SK-N-SH treated with all-trans-retinoic acid at 6 μM for 48 hours (cell line): ENCODE data around the gene NOL9.

Experiments used
- CSDC2 ChIP-seq: fragments of 250-450 bp; sonication (Bioruptor Pico); IDR thresholded peaks from 2 replicates; pipeline ENCODE4 v1.5.0; 2020; ENCODE audit warnings: mild to moderate bottlenecking, moderate library complexity
- RARB ChIP-seq: fragments of 250-450 bp; sonication (Bioruptor Pico); IDR thresholded peaks from 2 replicates; pipeline ENCODE4 v1.8.0; 2021; ENCODE audit warnings: mild to moderate bottlenecking, moderate library complexity
- SNAI2 ChIP-seq: fragments of 250-450 bp; sonication (Bioruptor Pico); IDR thresholded peaks from 2 replicates; pipeline ENCODE4 v1.5.0; 2020; ENCODE audit warnings: mild to moderate bottlenecking, moderate library complexity
- ZNF565 ChIP-seq: fragments of 450-650 bp; formaldehyde crosslinking; conservative IDR thresholded peaks from 2 replicates; pipeline ENCODE4 v1.5.0; 2020; ENCODE audit warnings: low read depth, mild to moderate bottlenecking, moderate library complexity
- ZNF70 ChIP-seq: fragments of 450-650 bp; formaldehyde crosslinking; IDR thresholded peaks from 2 replicates; pipeline ENCODE4 v1.5.0; 2020; ENCODE audit warnings: mild to moderate bottlenecking, moderate library complexity
- ZNF8 ChIP-seq: fragments of 450-650 bp; formaldehyde crosslinking; IDR thresholded peaks from 2 replicates; pipeline ENCODE4 v1.5.0; 2020; ENCODE audit warnings: mild to moderate bottlenecking, moderate library complexity
- TF ChIP-seq, protein P1 (sequence below): fragments of 250-450 bp; sonication (Bioruptor Pico); IDR thresholded peaks from 2 replicates; pipeline ENCODE4 v1.8.0; 2021; ENCODE audit warnings: low read depth, mild to moderate bottlenecking, moderate library complexity, borderline replicate concordance

DNA sequence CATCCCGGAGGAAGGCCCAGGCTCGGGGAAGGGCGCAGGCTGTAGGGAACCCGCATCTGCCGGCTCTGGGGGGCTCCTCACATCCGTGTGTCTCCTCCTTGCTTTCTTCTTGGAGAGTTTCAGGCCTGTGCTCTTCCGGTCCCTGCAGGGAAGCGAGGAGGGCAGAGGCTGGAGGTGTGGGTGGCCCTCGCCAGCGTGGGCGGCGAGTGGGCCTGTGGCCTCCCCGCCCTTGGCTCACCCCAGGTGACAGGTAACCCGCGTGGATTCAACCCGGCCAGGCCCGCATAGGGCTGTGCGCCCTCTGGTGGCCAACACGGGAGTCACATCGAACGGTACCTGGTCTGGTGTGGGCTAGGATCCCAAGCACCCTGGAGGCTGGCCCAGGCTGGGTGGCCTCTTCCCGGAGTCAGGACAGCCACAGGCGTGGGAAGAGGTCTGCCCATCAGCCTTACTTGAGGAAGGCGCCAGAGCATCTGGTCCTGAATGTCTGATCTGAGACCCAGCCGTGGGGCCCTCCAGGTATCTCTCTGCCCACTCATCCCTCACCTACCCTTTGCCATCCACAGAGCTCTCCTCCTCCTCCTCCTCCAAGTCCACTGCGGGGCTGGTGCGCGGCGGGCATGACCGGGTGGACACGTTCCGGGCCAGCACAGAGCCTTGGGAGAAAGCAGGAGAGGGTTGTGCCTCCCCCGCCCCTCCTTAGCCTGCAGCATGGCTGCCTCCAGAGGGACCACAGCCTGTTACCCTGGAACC lies 78.8 kb downstream of the NOL9 start:
- TF ChIP-seq CSDC2 (CRISPR knock-in tag) (no peak), ZNF565 (no peak), ZNF8 (CRISPR knock-in tag) (no peak), ZNF70 (no peak), RARB (CRISPR knock-in tag) (no peak), SNAI2 (CRISPR knock-in tag) (no peak)
- TF ChIP-seq, protein P1, sequence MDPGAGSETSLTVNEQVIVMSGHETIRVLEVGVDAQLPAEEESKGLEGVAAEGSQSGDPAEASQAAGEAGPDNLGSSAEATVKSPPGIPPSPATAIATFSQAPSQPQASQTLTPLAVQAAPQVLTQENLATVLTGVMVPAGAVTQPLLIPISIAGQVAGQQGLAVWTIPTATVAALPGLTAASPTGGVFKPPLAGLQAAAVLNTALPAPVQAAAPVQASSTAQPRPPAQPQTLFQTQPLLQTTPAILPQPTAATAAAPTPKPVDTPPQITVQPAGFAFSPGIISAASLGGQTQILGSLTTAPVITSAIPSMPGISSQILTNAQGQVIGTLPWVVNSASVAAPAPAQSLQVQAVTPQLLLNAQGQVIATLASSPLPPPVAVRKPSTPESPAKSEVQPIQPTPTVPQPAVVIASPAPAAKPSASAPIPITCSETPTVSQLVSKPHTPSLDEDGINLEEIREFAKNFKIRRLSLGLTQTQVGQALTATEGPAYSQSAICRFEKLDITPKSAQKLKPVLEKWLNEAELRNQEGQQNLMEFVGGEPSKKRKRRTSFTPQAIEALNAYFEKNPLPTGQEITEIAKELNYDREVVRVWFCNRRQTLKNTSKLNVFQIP (CRISPR knock-in tag): no peak
